ENCODE measurements around the gene RPL18.
"Not testable (repeated sequence)": the region's sequence is repeated elsewhere in the genome, so short reads cannot be mapped to it uniquely, and the experiment has no call there.

Gene RPL18

GRCh38 chr19:48582168-48582567, 36.8 kb downstream of the RPL18 start:
- no peak for DNase-seq (ENCODE audit: low read depth)

- DNase-seq (ENCODE audit: low read depth): no peak
These were observed 40.1 kb downstream of the RPL18 start for GRCh38 chr19:48578891-48579290.

GRCh38 chr19:48577908-48578307, 41.1 kb downstream of the RPL18 start:
- not testable (repeated sequence) for DNase-seq (ENCODE audit: low read depth)

GRCh38 chr19:48575931-48576622, 42.9 kb downstream of the RPL18 start:
- DNase-seq (ENCODE audit: low read depth): no peak

- no peak for DNase-seq (ENCODE audit: low read depth)
These were observed 45.8 kb downstream of the RPL18 start for GRCh38 chr19:48573163-48573505.

- no peak for DNase-seq (ENCODE audit: low read depth)
These were observed 47.4 kb downstream of the RPL18 start for GRCh38 chr19:48571378-48572162.

- no peak for DNase-seq (ENCODE audit: low read depth)
These were observed 49.2 kb downstream of the RPL18 start for GRCh38 chr19:48569814-48570213.

- DNase-seq (ENCODE audit: low read depth): no peak
These were observed 50.6 kb downstream of the RPL18 start for GRCh38 chr19:48568345-48568886.
